Neural cell (in vitro differentiated cells): Measurements from ENCODE around the gene SHISA7.

Experiments
- CTCF ChIP-seq: fragments of 450-650 bp; IDR thresholded peaks from 2 replicates; pipeline ENCODE4 v1.5.1; 2014; ENCODE audit warnings: antibody characterized with exemption, mild to moderate bottlenecking, moderate library complexity; ENCODE audit not compliant: poor library complexity, severe bottlenecking
- EP300 ChIP-seq: fragments of 450-650 bp; conservative IDR thresholded peaks from 2 replicates; pipeline ENCODE4 v1.6.1; 2014; ENCODE audit warnings: antibody characterized with exemption, mild to moderate bottlenecking, moderate library complexity; ENCODE audit not compliant: poor library complexity, severe bottlenecking
- EZH2 ChIP-seq: fragments of 200-600, 300-800 bp; shearing (Covaris generic), sonication (generic); IDR thresholded peaks from 2 replicates; pipeline ENCODE4 v1.6.1; 2014; ENCODE audit warnings: antibody characterized with exemption, low read length, borderline replicate concordance, mild to moderate bottlenecking; ENCODE audit not compliant: insufficient read depth, poor library complexity, severe bottlenecking
- MXI1 ChIP-seq: fragments of 450-650 bp; conservative IDR thresholded peaks from 2 replicates; pipeline ENCODE4 v1.6.1; 2014; ENCODE audit warnings: antibody characterized with exemption, mild to moderate bottlenecking; ENCODE audit not compliant: poor library complexity, severe bottlenecking
- POLR2AphosphoS5 ChIP-seq: IDR thresholded peaks from 2 replicates; pipeline ENCODE4 v1.6.1; 2012
- RAD21 ChIP-seq: fragments of 450-650 bp; conservative IDR thresholded peaks from 2 replicates; pipeline ENCODE4 v1.6.1; 2014; ENCODE audit warnings: antibody characterized with exemption, mild to moderate bottlenecking, moderate library complexity
- REST ChIP-seq: IDR thresholded peaks from 2 replicates; pipeline ENCODE4 v1.6.1; 2012; ENCODE audit warnings: borderline replicate concordance
- SMC3 ChIP-seq: fragments of 450-650 bp; conservative IDR thresholded peaks from 2 replicates; pipeline ENCODE4 v1.6.1; 2014; ENCODE audit warnings: antibody characterized with exemption, mild to moderate bottlenecking, moderate library complexity; ENCODE audit not compliant: poor library complexity
- TAF1 ChIP-seq: IDR thresholded peaks from 2 replicates; pipeline ENCODE4 v1.6.1; 2012; ENCODE audit warnings: low read depth

GRCh38 chr19:55467236-55468053 lies 24.3 kb upstream of the SHISA7 start:
- peak; percentile 45 for TF ChIP-seq CTCF
- no peak for TF ChIP-seq POLR2AphosphoS5
- no peak for TF ChIP-seq REST
- no peak for TF ChIP-seq EZH2
- TF ChIP-seq EP300: no peak
- no peak for TF ChIP-seq TAF1
- TF ChIP-seq RAD21: no peak
- no peak for TF ChIP-seq SMC3
- TF ChIP-seq MXI1: no peak
